Suprapubic skin (tissue), 3 donors: ENCODE results near the gene FOXJ3.

Experiments
- CTCF ChIP-seq, 2 donors: fragments of 200-600 bp in 1 of 2; fragments of 450-650 bp in 1 of 2; sonication (generic) in 1 of 2; IDR thresholded peaks; one replicate each; pipeline ENCODE4 v1.5.1; 2016 to 2019; ENCODE audit warnings: antibody characterized with exemption in 2 of 2, mild to moderate bottlenecking in 1 of 2, moderate library complexity in 1 of 2
- POLR2AphosphoS5 ChIP-seq, 3 donors: sonication (generic); formaldehyde crosslinking; IDR thresholded peaks; one replicate each; pipeline ENCODE4 v1.6.1; 2017; ENCODE audit warnings: antibody characterized with exemption in 3 of 3

GRCh38 chr1:42150651-42151050 lies 184.4 kb downstream of the FOXJ3 start:
- no peak for TF ChIP-seq CTCF (IDR thresholded peaks at IDR 0.05)
- no peak for TF ChIP-seq POLR2AphosphoS5 (IDR thresholded peaks at IDR 0.05)
